WI38 (cell line): ENCODE data around the gene PLXNC1.

ENCODE experiments used
- H3K4me3 ChIP-seq: 2 replicates; pipeline ENCODE4 v1.5.1; 2011; ENCODE audit warnings: low read depth, mild to moderate bottlenecking, control low read depth, low read length
- CTCF ChIP-seq: IDR thresholded peaks from 2 replicates; pipeline ENCODE4 v1.5.1; 2012; ENCODE audit warnings: low read depth, mild to moderate bottlenecking, control low read depth, low read length

The PLXNC1 gene

DNA sequence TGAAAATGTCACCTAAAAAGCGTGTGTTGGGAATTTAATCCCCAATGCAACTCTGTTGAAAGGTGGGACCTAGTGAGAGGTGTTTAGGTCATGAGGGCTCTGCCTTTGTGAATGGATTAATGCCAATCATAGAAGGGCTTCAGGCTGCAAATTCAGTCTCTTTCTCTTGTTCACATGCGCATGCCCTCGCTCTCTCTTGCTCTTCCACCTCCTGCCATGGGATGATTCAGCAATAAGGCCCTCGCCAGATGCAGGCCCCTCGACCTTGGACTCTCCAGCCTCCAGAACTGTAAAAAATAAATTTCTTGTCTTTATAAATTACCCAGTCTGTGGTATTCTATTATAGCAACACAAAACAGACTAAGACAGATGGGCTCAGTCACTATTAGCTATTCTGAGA lies 55.4 kb downstream of the PLXNC1 start:
- no peak overlapping the region for H3K4me3 ChIP-seq
- TF ChIP-seq CTCF: no peak

GRCh38 chr12:94204499-94205247 lies 56.3 kb downstream of the PLXNC1 start:
- no peak for TF ChIP-seq CTCF
- H3K4me3 ChIP-seq: no peak overlapping the region

DNA sequence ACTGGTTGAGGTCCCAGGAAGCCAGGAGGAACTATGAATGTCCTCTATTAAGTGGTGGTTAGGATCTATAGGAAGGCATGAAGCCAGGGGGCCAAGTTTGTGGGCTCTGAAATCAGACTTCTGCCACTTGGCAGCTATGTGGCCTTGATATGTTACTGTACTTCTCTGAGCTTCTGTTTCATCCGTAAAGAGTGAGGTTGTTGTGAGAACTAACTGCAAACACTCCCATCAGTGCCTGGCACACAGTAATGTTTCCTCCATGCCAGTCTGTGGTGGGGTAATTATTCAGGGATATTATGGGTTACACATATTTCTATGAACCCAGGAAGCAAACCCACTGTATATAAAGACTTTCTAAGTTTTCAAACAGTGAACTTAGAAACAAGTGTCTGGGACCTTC lies 57.4 kb downstream of the PLXNC1 start:
- no peak overlapping the region for H3K4me3 ChIP-seq
- TF ChIP-seq CTCF: no peak

- TF ChIP-seq CTCF: no peak
- H3K4me3 ChIP-seq: no peak overlapping the region
Measured at GRCh38 chr12:94206886-94207285, 58.5 kb downstream of the PLXNC1 start.

DNA sequence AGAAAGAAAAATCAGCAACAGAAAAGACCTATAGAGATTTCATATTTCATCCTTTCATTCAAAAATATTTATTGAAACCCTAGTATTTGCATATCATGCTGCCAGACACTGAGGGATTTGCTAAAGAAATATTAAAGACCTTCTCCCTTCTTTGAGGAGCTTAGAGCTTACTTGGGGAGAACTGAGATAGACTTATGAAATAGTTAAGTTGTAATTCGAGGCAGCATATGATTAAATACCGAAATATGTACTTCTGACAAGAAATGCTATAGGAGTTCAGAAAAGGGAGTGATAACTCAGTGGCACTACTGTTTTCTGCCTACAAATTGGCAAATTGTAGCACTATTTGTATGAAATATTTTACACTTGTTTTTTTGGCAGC lies 59.1 kb downstream of the PLXNC1 start:
- H3K4me3 ChIP-seq: no peak overlapping the region
- no peak for TF ChIP-seq CTCF

DNA sequence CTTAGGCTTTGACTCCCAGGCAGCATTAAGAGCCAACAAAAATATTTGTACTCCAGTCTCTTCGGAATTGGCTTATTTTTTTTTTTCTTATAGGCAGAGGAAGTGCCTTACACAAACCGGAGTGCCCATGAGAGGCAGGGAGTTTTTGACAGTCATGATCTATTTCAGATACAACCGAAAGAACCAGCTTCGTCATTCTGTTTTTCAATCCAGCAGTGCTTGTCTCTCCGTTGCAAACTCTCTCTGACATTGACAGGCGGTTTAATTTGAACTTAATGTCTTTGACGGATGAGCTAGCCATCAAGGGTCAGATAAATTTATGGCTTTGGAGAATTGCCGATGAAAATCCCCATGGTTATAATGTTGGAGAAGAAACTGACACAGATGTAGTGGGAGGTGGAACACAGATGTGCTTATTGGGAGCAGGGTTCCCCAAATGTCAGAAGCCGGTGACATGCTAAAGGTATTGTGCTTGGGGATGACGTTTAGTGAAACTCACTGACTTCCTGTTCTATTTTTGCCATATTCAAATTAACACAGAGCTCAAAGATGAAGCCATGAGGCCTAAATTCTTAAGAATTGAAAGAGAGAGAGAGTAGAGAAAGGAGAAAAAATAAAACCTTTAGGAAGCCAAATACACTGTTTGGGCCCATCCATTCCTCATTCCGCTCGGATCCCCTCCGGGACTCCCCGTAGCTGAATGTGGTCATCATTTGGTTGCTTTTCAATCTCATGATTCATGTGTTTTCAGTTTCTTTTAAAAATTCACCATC lies 59.7 kb downstream of the PLXNC1 start:
- no peak for TF ChIP-seq CTCF
- H3K4me3 ChIP-seq: no peak overlapping the region

DNA sequence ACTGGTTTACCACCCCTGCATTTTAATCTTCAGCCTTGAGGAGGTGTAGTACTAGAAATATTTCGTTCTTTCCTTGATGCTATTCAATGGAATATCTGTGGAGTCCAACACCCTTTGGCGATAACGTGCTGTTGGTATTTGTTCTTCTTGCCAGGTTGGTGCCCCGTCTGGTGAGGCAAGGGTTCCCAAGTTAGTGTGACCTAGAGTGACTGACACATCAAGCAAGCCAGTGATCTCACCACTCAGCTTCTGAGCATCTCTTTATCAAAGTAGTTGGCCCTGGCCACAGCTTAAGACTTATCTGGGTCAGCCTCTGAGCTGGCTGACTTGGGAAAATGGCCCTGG lies 60.2 kb downstream of the PLXNC1 start:
- no peak overlapping the region for H3K4me3 ChIP-seq
- TF ChIP-seq CTCF: no peak
